Neural cell (in vitro differentiated cells): Measurements from ENCODE around the gene ZC3H15.

Experiments
- EZH2 ChIP-seq: fragments of 200-600, 300-800 bp; shearing (Covaris generic), sonication (generic); IDR thresholded peaks from 2 replicates; pipeline ENCODE4 v1.6.1; 2014; ENCODE audit warnings: antibody characterized with exemption, low read length, borderline replicate concordance, mild to moderate bottlenecking; ENCODE audit not compliant: insufficient read depth, poor library complexity, severe bottlenecking
- MXI1 ChIP-seq: fragments of 450-650 bp; conservative IDR thresholded peaks from 2 replicates; pipeline ENCODE4 v1.6.1; 2014; ENCODE audit warnings: antibody characterized with exemption, mild to moderate bottlenecking; ENCODE audit not compliant: poor library complexity, severe bottlenecking
- POLR2AphosphoS5 ChIP-seq: IDR thresholded peaks from 2 replicates; pipeline ENCODE4 v1.6.1; 2012
- RAD21 ChIP-seq: fragments of 450-650 bp; conservative IDR thresholded peaks from 2 replicates; pipeline ENCODE4 v1.6.1; 2014; ENCODE audit warnings: antibody characterized with exemption, mild to moderate bottlenecking, moderate library complexity
- SMC3 ChIP-seq: fragments of 450-650 bp; conservative IDR thresholded peaks from 2 replicates; pipeline ENCODE4 v1.6.1; 2014; ENCODE audit warnings: antibody characterized with exemption, mild to moderate bottlenecking, moderate library complexity; ENCODE audit not compliant: poor library complexity
- TAF1 ChIP-seq: IDR thresholded peaks from 2 replicates; pipeline ENCODE4 v1.6.1; 2012; ENCODE audit warnings: low read depth
- TF ChIP-seq, protein P1 (sequence below): fragments of 450-650 bp; IDR thresholded peaks from 2 replicates; pipeline ENCODE4 v1.5.1; 2014; ENCODE audit warnings: antibody characterized with exemption, mild to moderate bottlenecking, moderate library complexity; ENCODE audit not compliant: poor library complexity, severe bottlenecking
- TF ChIP-seq, protein P2 (sequence below): IDR thresholded peaks from 2 replicates; pipeline ENCODE4 v1.6.1; 2012; ENCODE audit warnings: borderline replicate concordance

DNA sequence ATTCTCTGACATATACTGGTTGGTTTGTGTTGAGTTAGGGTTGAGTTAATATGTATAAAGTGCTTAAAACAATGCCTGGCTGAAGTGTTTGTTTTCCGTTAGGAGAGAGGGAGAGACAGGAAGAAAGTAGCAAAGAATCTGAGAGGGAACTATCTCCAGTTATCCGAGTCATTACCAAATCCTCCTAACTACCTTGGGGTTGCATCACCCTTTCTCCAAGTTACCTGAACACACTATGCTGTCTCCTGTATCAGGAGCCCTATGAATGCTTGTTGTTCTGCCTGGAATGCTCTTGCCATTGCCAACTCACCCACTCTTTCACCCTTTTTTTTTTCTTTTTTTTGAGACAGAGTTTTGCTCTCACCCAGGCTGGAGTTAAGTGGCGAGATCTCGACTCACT, 55.9 kb downstream of the ZC3H15 start:
- TF ChIP-seq RAD21 (no peak), SMC3 (no peak), TAF1 (no peak), MXI1 (no peak), POLR2AphosphoS5 (no peak), EZH2 (no peak)
- TF ChIP-seq, protein P1, sequence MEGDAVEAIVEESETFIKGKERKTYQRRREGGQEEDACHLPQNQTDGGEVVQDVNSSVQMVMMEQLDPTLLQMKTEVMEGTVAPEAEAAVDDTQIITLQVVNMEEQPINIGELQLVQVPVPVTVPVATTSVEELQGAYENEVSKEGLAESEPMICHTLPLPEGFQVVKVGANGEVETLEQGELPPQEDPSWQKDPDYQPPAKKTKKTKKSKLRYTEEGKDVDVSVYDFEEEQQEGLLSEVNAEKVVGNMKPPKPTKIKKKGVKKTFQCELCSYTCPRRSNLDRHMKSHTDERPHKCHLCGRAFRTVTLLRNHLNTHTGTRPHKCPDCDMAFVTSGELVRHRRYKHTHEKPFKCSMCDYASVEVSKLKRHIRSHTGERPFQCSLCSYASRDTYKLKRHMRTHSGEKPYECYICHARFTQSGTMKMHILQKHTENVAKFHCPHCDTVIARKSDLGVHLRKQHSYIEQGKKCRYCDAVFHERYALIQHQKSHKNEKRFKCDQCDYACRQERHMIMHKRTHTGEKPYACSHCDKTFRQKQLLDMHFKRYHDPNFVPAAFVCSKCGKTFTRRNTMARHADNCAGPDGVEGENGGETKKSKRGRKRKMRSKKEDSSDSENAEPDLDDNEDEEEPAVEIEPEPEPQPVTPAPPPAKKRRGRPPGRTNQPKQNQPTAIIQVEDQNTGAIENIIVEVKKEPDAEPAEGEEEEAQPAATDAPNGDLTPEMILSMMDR, result no peak
- TF ChIP-seq, protein P2, sequence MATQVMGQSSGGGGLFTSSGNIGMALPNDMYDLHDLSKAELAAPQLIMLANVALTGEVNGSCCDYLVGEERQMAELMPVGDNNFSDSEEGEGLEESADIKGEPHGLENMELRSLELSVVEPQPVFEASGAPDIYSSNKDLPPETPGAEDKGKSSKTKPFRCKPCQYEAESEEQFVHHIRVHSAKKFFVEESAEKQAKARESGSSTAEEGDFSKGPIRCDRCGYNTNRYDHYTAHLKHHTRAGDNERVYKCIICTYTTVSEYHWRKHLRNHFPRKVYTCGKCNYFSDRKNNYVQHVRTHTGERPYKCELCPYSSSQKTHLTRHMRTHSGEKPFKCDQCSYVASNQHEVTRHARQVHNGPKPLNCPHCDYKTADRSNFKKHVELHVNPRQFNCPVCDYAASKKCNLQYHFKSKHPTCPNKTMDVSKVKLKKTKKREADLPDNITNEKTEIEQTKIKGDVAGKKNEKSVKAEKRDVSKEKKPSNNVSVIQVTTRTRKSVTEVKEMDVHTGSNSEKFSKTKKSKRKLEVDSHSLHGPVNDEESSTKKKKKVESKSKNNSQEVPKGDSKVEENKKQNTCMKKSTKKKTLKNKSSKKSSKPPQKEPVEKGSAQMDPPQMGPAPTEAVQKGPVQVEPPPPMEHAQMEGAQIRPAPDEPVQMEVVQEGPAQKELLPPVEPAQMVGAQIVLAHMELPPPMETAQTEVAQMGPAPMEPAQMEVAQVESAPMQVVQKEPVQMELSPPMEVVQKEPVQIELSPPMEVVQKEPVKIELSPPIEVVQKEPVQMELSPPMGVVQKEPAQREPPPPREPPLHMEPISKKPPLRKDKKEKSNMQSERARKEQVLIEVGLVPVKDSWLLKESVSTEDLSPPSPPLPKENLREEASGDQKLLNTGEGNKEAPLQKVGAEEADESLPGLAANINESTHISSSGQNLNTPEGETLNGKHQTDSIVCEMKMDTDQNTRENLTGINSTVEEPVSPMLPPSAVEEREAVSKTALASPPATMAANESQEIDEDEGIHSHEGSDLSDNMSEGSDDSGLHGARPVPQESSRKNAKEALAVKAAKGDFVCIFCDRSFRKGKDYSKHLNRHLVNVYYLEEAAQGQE, result no peak
